Mesenchymal stem cell (in vitro differentiated cells and primary cell): Measurements from ENCODE around the gene C5orf15. TPM values are rescaled to one million over a fixed set of nuclear protein-coding genes. Genes with fewer than 3 reads are reported as not detected.
A peak's percentile ranks its signal among the peaks of the same experiment; 100 is the strongest.

Experiments
- DNase-seq: peaks from one replicate; pipeline ENCODE4 v3.0.0-alpha.2; 2013
- H2AFZ ChIP-seq: one replicate; pipeline ENCODE4 v1.6.1; 2013; ENCODE audit warnings: low read depth, mild to moderate bottlenecking, control low read depth, inconsistent platforms, low read length, moderate library complexity
- H2AK5ac ChIP-seq: 2 replicates; pipeline ENCODE4 v1.6.1; 2013; ENCODE audit warnings: low read length, moderate library complexity, mild to moderate bottlenecking, inconsistent platforms; ENCODE audit not compliant: severe bottlenecking
- H2BK120ac ChIP-seq: one replicate; pipeline ENCODE4 v1.6.1; 2013; ENCODE audit warnings: low read depth, mild to moderate bottlenecking, inconsistent platforms, low read length, moderate library complexity
- H2BK12ac ChIP-seq, 2 experiments: one replicate each; pipeline ENCODE4 v1.6.1; 2013; ENCODE audit warnings: inconsistent platforms in 2 of 2, low read length in 2 of 2, mild to moderate bottlenecking in 2 of 2, moderate library complexity in 2 of 2, control low read depth in 1 of 2
- H2BK15ac ChIP-seq: one replicate; pipeline ENCODE4 v1.6.1; 2013; ENCODE audit warnings: mild to moderate bottlenecking, low read depth, inconsistent platforms; ENCODE audit not compliant: poor library complexity, severe bottlenecking
- H2BK5ac ChIP-seq: 2 replicates; pipeline ENCODE4 v1.6.1; 2013; ENCODE audit warnings: low read depth, mild to moderate bottlenecking, low read length, control low read depth, inconsistent platforms; ENCODE audit not compliant: poor library complexity, severe bottlenecking
- H3K14ac ChIP-seq, 2 experiments: one replicate each; pipeline ENCODE4 v1.6.1; 2013; ENCODE audit warnings: inconsistent platforms in 2 of 2, low read length in 2 of 2, control low read depth in 1 of 2, mild to moderate bottlenecking in 1 of 2, moderate library complexity in 1 of 2
- H3K18ac ChIP-seq, 2 experiments: one replicate each; pipeline ENCODE4 v1.6.1; 2013; ENCODE audit warnings: inconsistent platforms in 2 of 2, low read length in 2 of 2, control low read depth in 1 of 2, low read depth in 1 of 2, mild to moderate bottlenecking in 1 of 2
- H3K23ac ChIP-seq, 2 experiments: one replicate each; pipeline ENCODE4 v1.6.1; 2013; ENCODE audit warnings: inconsistent platforms in 2 of 2, low read length in 2 of 2, mild to moderate bottlenecking in 2 of 2, moderate library complexity in 2 of 2, control low read depth in 1 of 2
- H3K27ac ChIP-seq: 2 replicates; pipeline ENCODE4 v1.5.1; 2013; ENCODE audit warnings: mild to moderate bottlenecking, moderate library complexity, low read length, control low read depth, inconsistent platforms; ENCODE audit not compliant: poor library complexity, severe bottlenecking
- H3K27me3 ChIP-seq, 2 experiments: 2 replicates each; pipeline versions ENCODE4 v1.6.1 to v1.7.0; 2013; ENCODE audit warnings: low read length in 2 of 2, mild to moderate bottlenecking in 2 of 2, moderate library complexity in 2 of 2, control low read depth in 1 of 2, inconsistent platforms in 1 of 2; ENCODE audit not compliant: control insufficient read depth in 1 of 2, insufficient read depth in 1 of 2
- H3K36me3 ChIP-seq, 2 experiments: 2 replicates each; pipeline versions ENCODE4 v1.6.1 to v1.7.0; 2013; ENCODE audit warnings: low read length in 2 of 2, control low read depth in 1 of 2, inconsistent platforms in 1 of 2, low read depth in 1 of 2, mild to moderate bottlenecking in 1 of 2; ENCODE audit not compliant: insufficient read depth in 2 of 2, control insufficient read depth in 1 of 2
- H3K4ac ChIP-seq, 2 experiments: one replicate each; pipeline ENCODE4 v1.6.1; 2013; ENCODE audit warnings: inconsistent platforms in 2 of 2, low read length in 2 of 2, mild to moderate bottlenecking in 2 of 2, moderate library complexity in 2 of 2, control low read depth in 1 of 2, low read depth in 1 of 2
- H3K4me1 ChIP-seq: 2 replicates; pipeline ENCODE4 v1.6.1; 2013; ENCODE audit warnings: low read depth, low read length, control low read depth; ENCODE audit not compliant: control insufficient read depth, insufficient read depth
- H3K4me2 ChIP-seq: 2 replicates; pipeline ENCODE4 v1.6.1; 2013; ENCODE audit warnings: low read length, mild to moderate bottlenecking, inconsistent platforms; ENCODE audit not compliant: poor library complexity, severe bottlenecking
- H3K4me3 ChIP-seq, 2 experiments: 2 replicates each; pipeline versions ENCODE4 v1.5.1 to v1.7.0; 2013; ENCODE audit warnings: low read length in 2 of 2, mild to moderate bottlenecking in 2 of 2, control low read depth in 1 of 2, low read depth in 1 of 2; ENCODE audit not compliant: insufficient read depth in 1 of 2
- H3K79me1 ChIP-seq: replicated peaks from 2 replicates; pipeline ENCODE4 v1.6.1; 2013; ENCODE audit warnings: mild to moderate bottlenecking, control low read depth, low read length, inconsistent platforms; ENCODE audit not compliant: poor library complexity, severe bottlenecking
- H3K9ac ChIP-seq: 2 replicates; pipeline ENCODE4 v1.7.0; 2013; ENCODE audit warnings: mild to moderate bottlenecking, low read length, moderate library complexity
- H3K9me3 ChIP-seq: 2 replicates; pipeline ENCODE4 v1.7.0; 2013; ENCODE audit warnings: mild to moderate bottlenecking, low read length; ENCODE audit not compliant: control insufficient read depth
- H4K8ac ChIP-seq: one replicate; pipeline ENCODE4 v1.6.1; 2013; ENCODE audit warnings: inconsistent platforms, mild to moderate bottlenecking, low read length, moderate library complexity
- H4K91ac ChIP-seq: one replicate; pipeline ENCODE4 v1.6.1; 2013; ENCODE audit warnings: mild to moderate bottlenecking, low read length, inconsistent platforms
- WGBS: methylation state at CpG from one replicate; pipeline ENCODE4 v1.1.7; 2013; ENCODE audit warnings: mixed read lengths; 5-methylcytosine and 5-hydroxymethylcytosine counted together
- polyA plus RNA-seq, 2 experiments: library from polyadenylated mRNA; stranded (reverse); fragments of 200-250 nt; gene quantifications; one replicate each; pipeline ENCODE4 v1.2.3, GENCODE V29; 2013

Gene C5orf15
- 132 TPM for polyA plus RNA-seq (2013, experiment 1 of 2)
- polyA plus RNA-seq (2013, experiment 2 of 2) = 138 TPM

GRCh38 chr5:133968204-133968980 lies at the start of gene C5orf15:
Gene C5orf15, minus strand, starts transcription at chr5:133968625. Its CDS starts 41 bp downstream, at chr5:133968584.
- peak within 1 kb of the TSS; percentile 96 for H2AFZ ChIP-seq
- peak within 1 kb of the TSS; percentile 99 for H3K9ac ChIP-seq
- peak within 1 kb of the TSS; percentile 23 to 98 for H3K18ac ChIP-seq
- peak within 1 kb of the TSS; percentile 25 to 63 for H2BK12ac ChIP-seq
- peak within 1 kb of the TSS; percentile 90 for H2AK5ac ChIP-seq
- peaks cover 8% of the 10 kb centered on the region for H3K79me1 ChIP-seq
- peak within 1 kb of the TSS in 1 of 2 experiments; percentile 66 for H3K23ac ChIP-seq
- peak within 1 kb of the TSS; percentile 87 to 94 for H3K4ac ChIP-seq
- H2BK15ac ChIP-seq = peak within 1 kb of the TSS; percentile 6
- peak within 1 kb of the TSS; percentile 98 for H3K27ac ChIP-seq
- H3K14ac ChIP-seq = peak within 1 kb of the TSS; percentile 2 to 97
- H3K27me3 ChIP-seq = no peaks in the 10 kb centered on the region
- H2BK120ac ChIP-seq = no peak within 1 kb of the TSS
- H2BK5ac ChIP-seq = peak within 1 kb of the TSS; percentile 85
- peak within 1 kb of the TSS; percentile 48 for H4K91ac ChIP-seq
- DNase-seq = peak; percentile 99
- H3K4me3 ChIP-seq = peak within 1 kb of the TSS; percentile 88 to 98
- peak within 1 kb of the TSS; percentile 92 for H4K8ac ChIP-seq
- peaks cover 11% of the 10 kb centered on the region for H3K4me1 ChIP-seq
- no peaks in the 10 kb centered on the region for H3K9me3 ChIP-seq
- under 1% methylated on average over 45 of the region's 48 CpGs for WGBS
- H3K4me2 ChIP-seq = peak within 1 kb of the TSS; percentile 87
- H3K36me3 ChIP-seq = peaks cover 9 to 30% of the 10 kb centered on the region in 2 experiments

- no peak overlapping the region for H3K23ac ChIP-seq
- H3K36me3 ChIP-seq = no peaks in the 10 kb centered on the region
- no peak overlapping the region for H3K4ac ChIP-seq
- no peak overlapping the region for H3K18ac ChIP-seq
- no peak overlapping the region for H2AFZ ChIP-seq
- H4K8ac ChIP-seq = no peak overlapping the region
- H3K9me3 ChIP-seq = no peaks in the 10 kb centered on the region
- H3K4me2 ChIP-seq = no peak overlapping the region
- H2BK5ac ChIP-seq = no peak overlapping the region
- H3K4me3 ChIP-seq = no peak overlapping the region
- H4K91ac ChIP-seq = no peak overlapping the region
- WGBS = 100% methylated on average over 1 of the region's 2 CpGs
- H2AK5ac ChIP-seq = no peak overlapping the region
- no peak for DNase-seq
- H2BK12ac ChIP-seq = no peak overlapping the region
- no peak overlapping the region for H2BK120ac ChIP-seq
- peaks cover 0 to 4% of the 10 kb centered on the region in 2 experiments for H3K27me3 ChIP-seq
- H3K79me1 ChIP-seq = peaks cover 15% of the 10 kb centered on the region
- no peak overlapping the region for H2BK15ac ChIP-seq
- no peak overlapping the region for H3K27ac ChIP-seq
- peaks cover 11% of the 10 kb centered on the region for H3K4me1 ChIP-seq
- H3K14ac ChIP-seq = no peak overlapping the region
- no peak overlapping the region for H3K9ac ChIP-seq
Observed at GRCh38 chr5:134008266-134008749, 39.9 kb upstream of the C5orf15 start.

GRCh38 chr5:134007581-134008265 lies 39.3 kb upstream of the C5orf15 start:
- Histone ChIP-seq H2BK12ac (no peak overlapping the region), H2BK15ac (no peak overlapping the region), H3K4me1 (peaks cover 15% of the 10 kb centered on the region), H3K14ac (no peak overlapping the region), H3K18ac (no peak overlapping the region), H3K4me2 (no peak overlapping the region), H3K36me3 (peaks cover 0 to 3% of the 10 kb centered on the region in 2 experiments), H3K27me3 (peaks cover 0 to 4% of the 10 kb centered on the region in 2 experiments), H2AK5ac (no peak overlapping the region), H3K23ac (no peak overlapping the region), H3K4me3 (no peak overlapping the region), H2AFZ (no peak overlapping the region), H3K79me1 (peaks cover 15% of the 10 kb centered on the region), H3K9ac (no peak overlapping the region), H2BK5ac (no peak overlapping the region), H4K8ac (no peak overlapping the region), H4K91ac (no peak overlapping the region), H3K4ac (no peak overlapping the region), H3K27ac (no peak overlapping the region), H3K9me3 (no peaks in the 10 kb centered on the region), H2BK120ac (no peak overlapping the region)
- no peak for DNase-seq
- WGBS = 94% methylated on average over 13 of the region's 14 CpGs

GRCh38 chr5:134006115-134006514 lies 37.7 kb upstream of the C5orf15 start:
- Histone ChIP-seq H2BK15ac (peak overlapping the region; percentile 30), H2AK5ac (peak overlapping the region; percentile 3), H3K9me3 (no peaks in the 10 kb centered on the region), H3K23ac (peak overlapping the region in 1 of 2 experiments; percentile 59), H3K14ac (peak overlapping the region in 1 of 2 experiments; percentile 92), H3K4ac (peak overlapping the region in 1 of 2 experiments; percentile 81), H3K36me3 (peaks cover 8 to 11% of the 10 kb centered on the region in 2 experiments), H3K4me2 (peak overlapping the region; percentile 84), H3K9ac (peak overlapping the region; percentile 99), H2BK12ac (peak overlapping the region in 1 of 2 experiments; percentile 87), H3K27ac (peak overlapping the region; percentile 84), H3K4me3 (peak overlapping the region; percentile 50 to 91), H2AFZ (no peak overlapping the region), H3K27me3 (no peaks in the 10 kb centered on the region), H3K4me1 (peaks cover 22% of the 10 kb centered on the region), H3K18ac (peak overlapping the region; percentile 71 to 96), H3K79me1 (peaks cover 15% of the 10 kb centered on the region), H4K91ac (peak overlapping the region; percentile 5), H4K8ac (peak overlapping the region; percentile 29), H2BK5ac (peak overlapping the region; percentile 59), H2BK120ac (no peak overlapping the region)
- no peak for DNase-seq
- 76% methylated on average over 13 of the region's 13 CpGs for WGBS
